ENCODE results near the gene FAM124B. TPM values are rescaled to one million over a fixed set of nuclear protein-coding genes. Genes with fewer than 3 reads are reported as not detected.

FAM124B gene
- total and polyA plus RNA-seq, 4 donors: 0.30 to 2.5 (median 0.42) TPM

DNA sequence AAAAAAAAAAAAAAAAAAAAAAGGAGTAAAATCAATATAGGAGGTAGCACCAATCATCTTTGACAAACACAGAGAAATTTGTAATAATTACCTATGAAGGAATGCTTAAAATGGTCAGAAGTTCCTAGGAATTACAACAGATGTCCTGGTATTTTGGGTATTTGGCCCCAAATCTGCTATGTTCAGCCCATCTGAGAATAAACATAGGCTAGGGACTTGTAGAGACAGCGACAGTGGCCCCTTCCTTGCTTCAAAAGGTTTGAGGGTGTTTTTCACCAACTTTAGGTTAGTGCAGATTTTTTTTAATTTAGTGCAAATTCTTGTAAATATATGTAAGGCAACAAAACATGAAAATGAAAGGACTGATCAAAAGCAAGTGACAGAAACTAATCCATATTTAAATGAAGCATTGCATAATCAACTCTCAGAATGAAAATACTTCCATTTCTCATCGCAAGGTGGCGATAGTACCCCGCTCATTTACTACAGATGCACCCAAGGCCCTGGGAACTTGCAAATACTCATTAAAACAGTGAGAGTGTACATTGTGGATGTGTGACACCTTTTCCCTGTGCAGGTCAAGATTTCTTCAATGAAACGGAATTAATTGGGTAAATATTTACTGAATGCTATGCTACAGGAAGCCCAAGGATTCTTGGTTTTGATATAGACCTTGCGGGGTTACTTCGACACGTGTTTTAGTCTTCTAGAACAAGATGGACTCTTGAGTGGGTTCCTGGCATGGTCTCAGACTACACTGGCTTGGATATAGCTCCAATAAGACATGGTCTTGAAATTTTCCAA is 44.6 kb downstream of the FAM124B start (continued):
- TF ChIP-seq, protein P1, sequence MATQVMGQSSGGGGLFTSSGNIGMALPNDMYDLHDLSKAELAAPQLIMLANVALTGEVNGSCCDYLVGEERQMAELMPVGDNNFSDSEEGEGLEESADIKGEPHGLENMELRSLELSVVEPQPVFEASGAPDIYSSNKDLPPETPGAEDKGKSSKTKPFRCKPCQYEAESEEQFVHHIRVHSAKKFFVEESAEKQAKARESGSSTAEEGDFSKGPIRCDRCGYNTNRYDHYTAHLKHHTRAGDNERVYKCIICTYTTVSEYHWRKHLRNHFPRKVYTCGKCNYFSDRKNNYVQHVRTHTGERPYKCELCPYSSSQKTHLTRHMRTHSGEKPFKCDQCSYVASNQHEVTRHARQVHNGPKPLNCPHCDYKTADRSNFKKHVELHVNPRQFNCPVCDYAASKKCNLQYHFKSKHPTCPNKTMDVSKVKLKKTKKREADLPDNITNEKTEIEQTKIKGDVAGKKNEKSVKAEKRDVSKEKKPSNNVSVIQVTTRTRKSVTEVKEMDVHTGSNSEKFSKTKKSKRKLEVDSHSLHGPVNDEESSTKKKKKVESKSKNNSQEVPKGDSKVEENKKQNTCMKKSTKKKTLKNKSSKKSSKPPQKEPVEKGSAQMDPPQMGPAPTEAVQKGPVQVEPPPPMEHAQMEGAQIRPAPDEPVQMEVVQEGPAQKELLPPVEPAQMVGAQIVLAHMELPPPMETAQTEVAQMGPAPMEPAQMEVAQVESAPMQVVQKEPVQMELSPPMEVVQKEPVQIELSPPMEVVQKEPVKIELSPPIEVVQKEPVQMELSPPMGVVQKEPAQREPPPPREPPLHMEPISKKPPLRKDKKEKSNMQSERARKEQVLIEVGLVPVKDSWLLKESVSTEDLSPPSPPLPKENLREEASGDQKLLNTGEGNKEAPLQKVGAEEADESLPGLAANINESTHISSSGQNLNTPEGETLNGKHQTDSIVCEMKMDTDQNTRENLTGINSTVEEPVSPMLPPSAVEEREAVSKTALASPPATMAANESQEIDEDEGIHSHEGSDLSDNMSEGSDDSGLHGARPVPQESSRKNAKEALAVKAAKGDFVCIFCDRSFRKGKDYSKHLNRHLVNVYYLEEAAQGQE (IDR thresholded peaks at IDR 0.05): no peak
- no peak for TF ChIP-seq JUND (IDR thresholded peaks at IDR 0.05)
- TF ChIP-seq GABPA (IDR thresholded peaks at IDR 0.05 in 1 of 2, conservative IDR thresholded peaks at IDR 0.05 in 1 of 2): no peak
- TF ChIP-seq HNF4G (IDR thresholded peaks at IDR 0.05): no peak
- no peak for TF ChIP-seq ATF3 (IDR thresholded peaks at IDR 0.05)
- no peak for TF ChIP-seq TAF1 (conservative IDR thresholded peaks at IDR 0.05)
- TF ChIP-seq SP1 (IDR thresholded peaks at IDR 0.05): no peak

DNA sequence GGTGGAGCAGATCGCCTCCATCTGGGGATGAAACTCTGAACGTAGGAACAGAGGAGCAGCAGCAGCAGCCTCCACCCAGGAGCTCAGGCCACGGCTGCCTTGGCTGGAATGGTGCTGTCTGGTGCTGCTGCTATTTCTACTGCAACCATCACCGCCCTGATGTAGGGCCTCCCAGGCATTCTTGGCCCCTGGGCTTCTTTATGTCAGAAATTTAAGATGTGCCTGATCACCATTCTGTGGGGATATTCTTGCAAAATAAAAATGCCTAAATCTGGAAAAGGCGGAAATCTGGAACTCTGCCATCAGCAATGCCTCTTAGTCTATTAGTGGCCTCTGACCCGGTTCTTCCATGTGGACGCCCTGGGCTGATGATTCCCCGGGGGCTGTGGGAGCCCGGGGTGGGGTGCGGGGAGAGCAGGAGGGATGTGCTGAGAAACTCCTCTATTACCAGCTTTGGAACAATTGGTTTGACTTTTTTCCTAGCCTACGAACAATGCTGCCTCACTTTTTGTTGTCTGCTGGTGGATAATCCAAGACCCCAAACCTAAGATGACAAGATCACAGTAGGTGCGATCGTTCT is 47.2 kb downstream of the FAM124B start:
- 79% methylated on average over 13 of the region's 13 CpGs for WGBS
- Histone ChIP-seq H3K4me3 (ENCODE audit: low read depth in 1 of 3, low read length in 3 of 3) (no peak overlapping the region), H3K27me3 (ENCODE audit: control insufficient read depth in 4 of 4, insufficient read depth in 4 of 4, low read length in 3 of 4) (no peaks in the 10 kb centered on the region), H3K9me3 (ENCODE audit: control insufficient read depth in 4 of 4, low read length in 3 of 4) (no peaks in the 10 kb centered on the region), H3K27ac (ENCODE audit: low read depth in 1 of 2, low read length in 2 of 2) (no peak overlapping the region), H3K4me1 (ENCODE audit: control insufficient read depth in 4 of 4, insufficient read depth in 4 of 4, low read length in 3 of 4) (no peaks in the 10 kb centered on the region), H3K9ac (ENCODE audit: low read depth in 1 of 2, low read length in 2 of 2) (no peak overlapping the region), H3K36me3 (ENCODE audit: control insufficient read depth in 4 of 4, insufficient read depth in 3 of 4, low read depth in 1 of 4, low read length in 3 of 4) (no peaks in the 10 kb centered on the region)
- no peak for DNase-seq (ENCODE audit: low spot score)
- TF ChIP-seq SP1 (IDR thresholded peaks at IDR 0.05) (no peak), HNF4G (IDR thresholded peaks at IDR 0.05) (no peak), JUND (IDR thresholded peaks at IDR 0.05) (no peak), NR2F2 (IDR thresholded peaks at IDR 0.05) (no peak)
- TF ChIP-seq, protein P2, sequence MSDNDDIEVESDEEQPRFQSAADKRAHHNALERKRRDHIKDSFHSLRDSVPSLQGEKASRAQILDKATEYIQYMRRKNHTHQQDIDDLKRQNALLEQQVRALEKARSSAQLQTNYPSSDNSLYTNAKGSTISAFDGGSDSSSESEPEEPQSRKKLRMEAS (IDR thresholded peaks at IDR 0.05): no peak

- no peak for DNase-seq (ENCODE audit: low spot score)
- WGBS: 100% methylated on average over 1 of the region's 1 CpG
- H3K27me3 ChIP-seq (ENCODE audit: control insufficient read depth in 4 of 4, insufficient read depth in 4 of 4, low read length in 3 of 4): no peaks in the 10 kb centered on the region
Observed at GRCh38 chr2:224350703-224351102, 51.2 kb downstream of the FAM124B start.

More at GRCh38 chr2:224350703-224351102, 51.2 kb downstream of the FAM124B start:
- Histone ChIP-seq H3K4me3 (ENCODE audit: low read depth in 1 of 3, low read length in 3 of 3) (no peak overlapping the region), H3K4me1 (ENCODE audit: control insufficient read depth in 4 of 4, insufficient read depth in 4 of 4, low read length in 3 of 4) (no peaks in the 10 kb centered on the region), H3K9me3 (ENCODE audit: control insufficient read depth in 4 of 4, low read length in 3 of 4) (no peaks in the 10 kb centered on the region), H3K9ac (ENCODE audit: low read depth in 1 of 2, low read length in 2 of 2) (no peak overlapping the region), H3K36me3 (ENCODE audit: control insufficient read depth in 4 of 4, insufficient read depth in 3 of 4, low read depth in 1 of 4, low read length in 3 of 4) (no peaks in the 10 kb centered on the region), H3K27ac (ENCODE audit: low read depth in 1 of 2, low read length in 2 of 2) (no peak overlapping the region)
- TF ChIP-seq, protein P1 (IDR thresholded peaks at IDR 0.05): no peak
